CD1c-positive myeloid dendritic cell (primary cell): ENCODE measurements around the gene TMEM35A.
"Not testable (repeated sequence)": the region's sequence is repeated elsewhere in the genome, so short reads cannot be mapped to it uniquely, and the experiment has no call there.

Experiments
- DNase-seq: peaks from one replicate; pipeline ENCODE4 v3.0.0-alpha.2; 2016; ENCODE audit errors: extremely low spot score

Gene TMEM35A

GRCh38 chrX:101078716-101079598, at the start of gene TMEM35A:
TMEM35A (plus strand) TSS chrX:101078879; CDS start chrX:101079003, 124 bp downstream.
- DNase-seq, result no peak

GRCh38 chrX:101029665-101030064, 49.0 kb upstream of the TMEM35A start:
- no peak for DNase-seq

- no peak for DNase-seq
Measured at GRCh38 chrX:101037231-101037630, 41.4 kb upstream of the TMEM35A start.

- DNase-seq, result no peak
Measured at GRCh38 chrX:101040197-101040596, 38.5 kb upstream of the TMEM35A start.

- no peak for DNase-seq
Measured at GRCh38 chrX:101051153-101051548, 27.5 kb upstream of the TMEM35A start.

- peak; percentile 82 for DNase-seq
Measured at GRCh38 chrX:101051549-101052302, 27.0 kb upstream of the TMEM35A start, which contains the start of gene TRMT2B. TRMT2B (minus strand) TSS chrX:101052111; CDS start chrX:101042289, 9,822 bp downstream.

- not testable (repeated sequence) for DNase-seq
Measured at GRCh38 chrX:101056551-101056950, 22.1 kb upstream of the TMEM35A start.

GRCh38 chrX:101057093-101057714, 21.5 kb upstream of the TMEM35A start:
- DNase-seq, result peak; percentile 19

- no peak for DNase-seq
Measured at GRCh38 chrX:101062176-101062575, 16.5 kb upstream of the TMEM35A start.

- DNase-seq, result no peak
Measured at GRCh38 chrX:101071582-101071981, 7.1 kb upstream of the TMEM35A start.

- no peak for DNase-seq
Measured at GRCh38 chrX:101079736-101080270, 1.1 kb downstream of the TMEM35A start.

- DNase-seq, result no peak
Measured at GRCh38 chrX:101080326-101081124, 1.8 kb downstream of the TMEM35A start.

GRCh38 chrX:101081231-101081630, 2.6 kb downstream of the TMEM35A start:
- no peak for DNase-seq

- no peak for DNase-seq
Measured at GRCh38 chrX:101091817-101092216, 13.1 kb downstream of the TMEM35A start.

GRCh38 chrX:101097546-101098453, 19.1 kb downstream of the TMEM35A start, which contains the start of gene CENPI:
CENPI (plus strand) TSS chrX:101098204; CDS start chrX:101101071, 2,867 bp downstream.
- peak; percentile 94 for DNase-seq

- DNase-seq, result no peak
Measured at GRCh38 chrX:101108284-101108683, 29.6 kb downstream of the TMEM35A start.

- no peak for DNase-seq
Measured at GRCh38 chrX:101117701-101118100, 39.0 kb downstream of the TMEM35A start.

GRCh38 chrX:101136235-101136634, 57.6 kb downstream of the TMEM35A start:
- no peak for DNase-seq
